Trophoblast cell (in vitro differentiated cells and primary cell): ENCODE data around the gene DUSP5.
A peak's percentile ranks its signal among the peaks of the same experiment; 100 is the strongest.

Experiments
- DNase-seq, 2 donors: peaks; one replicate each; pipeline ENCODE4 v3.0.0-alpha.2; 2016
- H2AFZ ChIP-seq: 2 replicates; pipeline ENCODE4 v1.6.1; 2013; ENCODE audit warnings: low read length, moderate library complexity, mild to moderate bottlenecking; ENCODE audit not compliant: insufficient read depth, poor library complexity
- H2AK5ac ChIP-seq: 2 replicates; pipeline ENCODE4 v1.6.1; 2013; ENCODE audit warnings: mild to moderate bottlenecking, low read length
- H2BK120ac ChIP-seq: 2 replicates; pipeline ENCODE4 v1.6.1; 2013; ENCODE audit warnings: low read length, mild to moderate bottlenecking, moderate library complexity; ENCODE audit not compliant: insufficient read depth, poor library complexity
- H2BK12ac ChIP-seq: 2 replicates; pipeline ENCODE4 v1.6.1; 2013; ENCODE audit warnings: mild to moderate bottlenecking, low read length, moderate library complexity
- H2BK5ac ChIP-seq: 2 replicates; pipeline ENCODE4 v1.6.1; 2013; ENCODE audit warnings: low read length, low read depth, moderate library complexity, mild to moderate bottlenecking; ENCODE audit not compliant: poor library complexity
- H3K14ac ChIP-seq: 2 replicates; pipeline ENCODE4 v1.6.1; 2013; ENCODE audit warnings: mild to moderate bottlenecking, low read length
- H3K18ac ChIP-seq: 2 replicates; pipeline ENCODE4 v1.6.1; 2013; ENCODE audit warnings: mild to moderate bottlenecking, low read length
- H3K23ac ChIP-seq: 2 replicates; pipeline ENCODE4 v1.6.1; 2013; ENCODE audit warnings: low read length
- H3K27ac ChIP-seq: 2 replicates; pipeline ENCODE4 v1.5.1; 2013; ENCODE audit warnings: low read depth, mild to moderate bottlenecking, inconsistent platforms, low read length, moderate library complexity
- H3K27me3 ChIP-seq: 2 replicates; pipeline ENCODE4 v1.6.1; 2013; ENCODE audit warnings: inconsistent platforms, mild to moderate bottlenecking, low read length, moderate library complexity; ENCODE audit not compliant: insufficient read depth
- H3K36me3 ChIP-seq, 2 experiments: 1 replicate in 1 of 2; 2 replicates in 1 of 2; pipeline ENCODE4 v1.6.1; 2013; ENCODE audit warnings: low read length in 2 of 2, mild to moderate bottlenecking in 2 of 2, moderate library complexity in 1 of 2; ENCODE audit not compliant: insufficient read depth in 2 of 2, control insufficient read depth in 1 of 2
- H3K4ac ChIP-seq: 2 replicates; pipeline ENCODE4 v1.6.1; 2013; ENCODE audit warnings: low read depth, mild to moderate bottlenecking, low read length, moderate library complexity
- H3K4me1 ChIP-seq, 2 experiments: 1 replicate in 1 of 2; 2 replicates in 1 of 2; pipeline ENCODE4 v1.6.1; 2013; ENCODE audit warnings: low read length in 2 of 2, mild to moderate bottlenecking in 2 of 2, moderate library complexity in 1 of 2; ENCODE audit not compliant: insufficient read depth in 2 of 2, control insufficient read depth in 1 of 2
- H3K4me2 ChIP-seq: 2 replicates; pipeline ENCODE4 v1.6.1; 2013; ENCODE audit warnings: inconsistent platforms, mild to moderate bottlenecking, low read length, moderate library complexity
- H3K4me3 ChIP-seq: 2 replicates; pipeline ENCODE4 v1.5.1; 2013; ENCODE audit warnings: mild to moderate bottlenecking, low read depth, low read length, inconsistent platforms
- H3K79me1 ChIP-seq: one replicate; pipeline ENCODE4 v1.6.1; 2013; ENCODE audit warnings: low read length
- H3K79me2 ChIP-seq: 2 replicates; pipeline ENCODE4 v1.6.1; 2013; ENCODE audit warnings: low read length, mild to moderate bottlenecking; ENCODE audit not compliant: control insufficient read depth, insufficient read depth, poor library complexity
- H3K9ac ChIP-seq: 2 replicates; pipeline ENCODE4 v1.6.1; 2013; ENCODE audit warnings: mild to moderate bottlenecking, low read length
- H3K9me3 ChIP-seq: 2 replicates; pipeline ENCODE4 v1.6.1; 2013; ENCODE audit warnings: low read depth, mild to moderate bottlenecking, control low read depth, inconsistent platforms, low read length; ENCODE audit not compliant: insufficient read depth
- H4K12ac ChIP-seq: 2 replicates; pipeline ENCODE4 v1.6.1; 2013; ENCODE audit warnings: low read depth, mild to moderate bottlenecking, low read length, moderate library complexity
- H4K8ac ChIP-seq: 2 replicates; pipeline ENCODE4 v1.6.1; 2013; ENCODE audit warnings: low read depth, mild to moderate bottlenecking, low read length, moderate library complexity
- H4K91ac ChIP-seq: one replicate; pipeline ENCODE4 v1.6.1; 2013; ENCODE audit warnings: low read depth, mild to moderate bottlenecking, low read length, moderate library complexity
- WGBS: extraction: QIAGEN DNeasy Blood & Tissue Kit; methylation state at CpG from one replicate; pipeline ENCODE4 v1.1.7; 2013; ENCODE audit warnings: missing lambda C conversion rate; ENCODE audit not compliant: insufficient read length, insufficient coverage; ENCODE audit errors: extremely low coverage; 5-methylcytosine and 5-hydroxymethylcytosine counted together

DUSP5 gene

GRCh38 chr10:110456523-110457091 lies 41.1 kb upstream of the DUSP5 start:
- H3K27ac ChIP-seq: peak overlapping the region; percentile 56
- no peak overlapping the region for H4K8ac ChIP-seq
- no peak overlapping the region for H3K9ac ChIP-seq
- H4K12ac ChIP-seq: no peak overlapping the region
- H2AFZ ChIP-seq: no peak overlapping the region
- H3K9me3 ChIP-seq: no peaks in the 10 kb centered on the region
- H3K18ac ChIP-seq: no peak overlapping the region
- H3K27me3 ChIP-seq: no peaks in the 10 kb centered on the region
- WGBS: no CpG with 5 or more reads among the region's 3 CpGs
- no peak overlapping the region for H2AK5ac ChIP-seq
- no peak overlapping the region for H3K4ac ChIP-seq
- no peak overlapping the region for H2BK12ac ChIP-seq
- no peak overlapping the region for H3K23ac ChIP-seq
- H3K4me2 ChIP-seq: peak overlapping the region; percentile 5
- peaks cover 3% of the 10 kb centered on the region for H3K79me2 ChIP-seq
- DNase-seq: peak; percentile 99 to 100
- peak overlapping the region; percentile 78 for H4K91ac ChIP-seq
- no peaks in the 10 kb centered on the region for H3K36me3 ChIP-seq
- no peak overlapping the region for H3K14ac ChIP-seq
- peaks cover 10 to 14% of the 10 kb centered on the region in 2 experiments for H3K4me1 ChIP-seq
- peak overlapping the region; percentile 45 for H2BK120ac ChIP-seq
- peak overlapping the region; percentile 70 for H2BK5ac ChIP-seq
- H3K79me1 ChIP-seq: peaks cover 19% of the 10 kb centered on the region
- no peak overlapping the region for H3K4me3 ChIP-seq

GRCh38 chr10:110457851-110458250 lies 39.9 kb upstream of the DUSP5 start:
- Histone ChIP-seq H3K27me3 (no peaks in the 10 kb centered on the region), H2AFZ (no peak overlapping the region), H3K14ac (no peak overlapping the region), H3K23ac (no peak overlapping the region), H4K8ac (no peak overlapping the region), H3K27ac (no peak overlapping the region), H3K79me2 (peaks cover 3% of the 10 kb centered on the region), H3K4ac (no peak overlapping the region), H2BK12ac (peak overlapping the region; percentile 67), H3K36me3 (no peaks in the 10 kb centered on the region), H2BK120ac (peak overlapping the region; percentile 93), H3K4me2 (no peak overlapping the region), H3K4me3 (no peak overlapping the region), H2AK5ac (no peak overlapping the region), H3K9ac (no peak overlapping the region), H4K12ac (no peak overlapping the region), H3K79me1 (peaks cover 19% of the 10 kb centered on the region), H3K4me1 (peaks cover 10 to 14% of the 10 kb centered on the region in 2 experiments), H4K91ac (peak overlapping the region; percentile 56), H2BK5ac (peak overlapping the region; percentile 89), H3K9me3 (no peaks in the 10 kb centered on the region), H3K18ac (no peak overlapping the region)
- WGBS: no CpG with 5 or more reads among the region's 9 CpGs
- DNase-seq: no peak

DNA sequence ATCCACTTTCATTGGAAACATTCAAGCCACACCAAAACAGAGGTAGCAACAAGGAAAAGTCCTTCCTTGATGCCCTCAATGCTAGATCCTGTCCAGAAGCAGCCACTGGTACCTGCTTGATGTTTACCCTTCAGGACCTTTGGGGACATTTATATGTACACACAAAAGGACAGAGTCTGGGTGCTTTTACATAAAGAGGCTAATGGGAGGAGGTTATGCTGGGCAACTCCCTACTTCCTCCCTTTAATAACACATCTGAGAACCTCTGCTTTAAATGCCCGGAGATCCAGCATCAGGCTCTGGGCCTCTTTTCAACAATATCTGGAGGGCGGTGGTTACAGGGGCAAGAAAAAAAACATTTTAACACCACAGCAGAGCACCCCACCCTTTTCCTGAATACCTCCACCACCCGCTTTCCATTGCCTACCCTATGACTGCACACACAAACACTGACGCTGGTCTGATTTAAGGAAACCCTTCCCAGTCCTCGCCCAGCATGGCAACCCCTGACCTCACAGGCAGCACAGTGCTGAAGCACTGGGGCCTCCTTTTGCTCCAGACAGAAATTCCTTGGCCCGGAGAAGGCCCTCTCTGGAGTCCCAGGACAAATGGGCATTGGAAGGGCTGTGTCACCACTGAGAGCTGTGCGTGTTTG lies 39.3 kb upstream of the DUSP5 start:
- H3K23ac ChIP-seq: no peak overlapping the region
- DNase-seq: no peak
- H3K9ac ChIP-seq: no peak overlapping the region
- H2BK120ac ChIP-seq: peak overlapping the region; percentile 25
- H2AFZ ChIP-seq: no peak overlapping the region
- WGBS: no CpG with 5 or more reads among the region's 7 CpGs
- H4K8ac ChIP-seq: no peak overlapping the region
- H3K79me2 ChIP-seq: peaks cover 3% of the 10 kb centered on the region
- peaks cover 19% of the 10 kb centered on the region for H3K79me1 ChIP-seq
- H2BK5ac ChIP-seq: no peak overlapping the region
- no peak overlapping the region for H3K4me2 ChIP-seq
- H3K36me3 ChIP-seq: no peaks in the 10 kb centered on the region
- no peak overlapping the region for H3K4ac ChIP-seq
- H4K12ac ChIP-seq: no peak overlapping the region
- no peaks in the 10 kb centered on the region for H3K27me3 ChIP-seq
- H4K91ac ChIP-seq: peak overlapping the region; percentile 20
- H2BK12ac ChIP-seq: no peak overlapping the region
- H3K18ac ChIP-seq: no peak overlapping the region
- no peak overlapping the region for H3K14ac ChIP-seq
- no peak overlapping the region for H3K4me3 ChIP-seq
- H3K9me3 ChIP-seq: no peaks in the 10 kb centered on the region
- H2AK5ac ChIP-seq: no peak overlapping the region
- peaks cover 10 to 14% of the 10 kb centered on the region in 2 experiments for H3K4me1 ChIP-seq
- no peak overlapping the region for H3K27ac ChIP-seq

DNA sequence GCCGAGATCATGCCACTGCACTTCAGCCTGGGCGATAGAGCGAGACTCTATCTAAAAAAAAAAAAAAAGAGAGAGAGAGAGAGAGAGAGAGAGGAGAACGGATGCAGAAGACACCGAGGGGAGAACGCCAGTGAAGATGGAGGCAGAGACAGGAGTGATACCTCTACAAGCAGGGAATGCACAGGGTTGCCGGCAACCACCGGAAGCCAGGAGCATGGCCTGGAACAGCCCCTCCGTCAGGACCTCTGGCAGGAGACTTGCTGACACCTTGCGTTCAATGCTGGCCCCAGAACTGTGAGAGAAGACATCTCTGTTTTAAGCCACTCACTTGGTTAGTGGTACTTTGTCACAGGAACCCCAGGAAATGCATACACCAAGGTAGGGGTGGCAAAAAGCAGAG lies 38.1 kb upstream of the DUSP5 start:
- no peak overlapping the region for H2BK120ac ChIP-seq
- no peaks in the 10 kb centered on the region for H3K27me3 ChIP-seq
- H3K79me2 ChIP-seq: peaks cover 3% of the 10 kb centered on the region
- H4K12ac ChIP-seq: no peak overlapping the region
- H2AK5ac ChIP-seq: no peak overlapping the region
- no peak overlapping the region for H3K4ac ChIP-seq
- no peak overlapping the region for H4K91ac ChIP-seq
- no peaks in the 10 kb centered on the region for H3K36me3 ChIP-seq
- no peak overlapping the region for H2BK12ac ChIP-seq
- H3K27ac ChIP-seq: no peak overlapping the region
- no peak overlapping the region for H4K8ac ChIP-seq
- no peaks in the 10 kb centered on the region for H3K9me3 ChIP-seq
- H3K23ac ChIP-seq: no peak overlapping the region
- H3K18ac ChIP-seq: no peak overlapping the region
- H3K4me2 ChIP-seq: no peak overlapping the region
- H3K79me1 ChIP-seq: peaks cover 19% of the 10 kb centered on the region
- no peak for DNase-seq
- peaks cover 10 to 14% of the 10 kb centered on the region in 2 experiments for H3K4me1 ChIP-seq
- no peak overlapping the region for H2BK5ac ChIP-seq
- H3K4me3 ChIP-seq: no peak overlapping the region
- no peak overlapping the region for H3K14ac ChIP-seq
- WGBS: no CpG with 5 or more reads among the region's 10 CpGs
- no peak overlapping the region for H3K9ac ChIP-seq
- H2AFZ ChIP-seq: no peak overlapping the region
